Measurements from ENCODE around the gene OR13A1. TPM values are rescaled to one million over a fixed set of nuclear protein-coding genes. Genes with fewer than 3 reads are reported as not detected.
"Not testable (repeated sequence)": the region's sequence is repeated elsewhere in the genome, so short reads cannot be mapped to it uniquely, and the experiment has no call there.

Gene OR13A1
- total RNA-seq, 4 donors from 2014 or later: not detected

DNA sequence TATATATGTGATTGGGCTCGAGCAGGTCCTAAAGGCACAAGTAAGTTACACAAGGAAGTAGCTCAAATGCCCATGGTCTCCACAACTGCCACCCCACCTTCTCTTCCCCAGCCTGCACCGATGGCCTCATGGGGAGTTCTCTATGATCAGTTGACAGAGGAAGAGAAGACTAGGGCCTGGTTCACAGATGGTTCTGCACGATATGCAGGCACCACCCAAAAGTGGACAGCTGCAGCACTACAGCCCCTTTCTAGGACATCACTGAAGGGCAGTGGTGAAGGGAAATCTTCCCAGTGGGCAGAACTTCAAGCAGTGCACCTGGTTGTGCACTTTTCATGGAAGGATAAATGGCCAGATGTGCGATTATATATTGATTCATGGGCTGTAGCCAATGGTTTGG is 25.0 kb upstream of the OR13A1 start:
- not testable (repeated sequence) for H3K9me3 ChIP-seq, H3K36me3 ChIP-seq, H3K4me3 ChIP-seq, DNase-seq, H3K27me3 ChIP-seq, H3K4me1 ChIP-seq, H3K27ac ChIP-seq

DNA sequence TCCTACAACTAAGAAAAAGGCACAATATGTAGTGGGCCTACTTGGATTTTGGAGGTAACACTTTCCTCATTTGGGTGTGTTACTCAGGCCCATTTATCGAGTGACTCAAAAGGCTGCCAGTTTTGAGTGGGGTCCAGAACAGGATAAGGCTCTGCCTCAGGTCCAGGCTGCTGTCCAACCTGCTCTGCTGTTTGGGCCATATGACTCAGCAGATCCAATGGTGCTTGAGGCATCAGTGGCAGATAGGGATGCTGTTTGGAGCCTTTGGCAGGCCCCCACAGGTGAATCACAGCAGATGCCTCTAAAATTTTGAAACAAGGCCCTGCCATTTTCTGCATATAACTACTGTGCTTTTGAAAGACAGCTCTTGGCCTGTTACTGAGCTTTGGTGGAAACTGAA is 24.5 kb upstream of the OR13A1 start:
- Histone ChIP-seq H3K9me3 (no peaks in the 10 kb centered on the region), H3K27ac (no peak overlapping the region), H3K36me3 (no peaks in the 10 kb centered on the region), H3K4me3 (no peak overlapping the region), H3K4me1 (no peaks in the 10 kb centered on the region), H3K27me3 (no peaks in the 10 kb centered on the region)
- TF ChIP-seq, protein P1, sequence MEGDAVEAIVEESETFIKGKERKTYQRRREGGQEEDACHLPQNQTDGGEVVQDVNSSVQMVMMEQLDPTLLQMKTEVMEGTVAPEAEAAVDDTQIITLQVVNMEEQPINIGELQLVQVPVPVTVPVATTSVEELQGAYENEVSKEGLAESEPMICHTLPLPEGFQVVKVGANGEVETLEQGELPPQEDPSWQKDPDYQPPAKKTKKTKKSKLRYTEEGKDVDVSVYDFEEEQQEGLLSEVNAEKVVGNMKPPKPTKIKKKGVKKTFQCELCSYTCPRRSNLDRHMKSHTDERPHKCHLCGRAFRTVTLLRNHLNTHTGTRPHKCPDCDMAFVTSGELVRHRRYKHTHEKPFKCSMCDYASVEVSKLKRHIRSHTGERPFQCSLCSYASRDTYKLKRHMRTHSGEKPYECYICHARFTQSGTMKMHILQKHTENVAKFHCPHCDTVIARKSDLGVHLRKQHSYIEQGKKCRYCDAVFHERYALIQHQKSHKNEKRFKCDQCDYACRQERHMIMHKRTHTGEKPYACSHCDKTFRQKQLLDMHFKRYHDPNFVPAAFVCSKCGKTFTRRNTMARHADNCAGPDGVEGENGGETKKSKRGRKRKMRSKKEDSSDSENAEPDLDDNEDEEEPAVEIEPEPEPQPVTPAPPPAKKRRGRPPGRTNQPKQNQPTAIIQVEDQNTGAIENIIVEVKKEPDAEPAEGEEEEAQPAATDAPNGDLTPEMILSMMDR (IDR thresholded peaks at IDR 0.05): no peak
- no peak for TF ChIP-seq POLR2A (IDR thresholded peaks at IDR 0.05)
- DNase-seq: no peak

DNA sequence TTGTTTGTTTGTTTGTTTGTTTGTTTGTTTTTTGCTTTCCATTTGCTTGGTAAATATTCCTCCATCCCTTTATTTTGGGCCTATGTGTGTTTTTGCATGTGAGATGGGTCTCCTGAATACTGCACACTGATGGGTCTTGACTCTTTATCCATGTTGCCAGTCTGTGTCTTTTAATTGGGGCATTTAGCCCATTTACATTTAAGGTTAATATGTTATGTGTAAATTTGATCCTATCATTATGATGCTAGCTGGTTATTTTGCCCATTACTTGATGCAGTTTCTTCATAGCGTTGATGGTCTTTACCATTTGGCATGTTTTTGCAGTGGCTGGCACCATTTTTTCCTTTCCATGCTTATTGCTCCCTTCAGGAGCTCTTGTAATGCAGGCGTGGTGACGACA is 16.4 kb upstream of the OR13A1 start:
- not testable (repeated sequence) for DNase-seq, H3K27me3 ChIP-seq, H3K36me3 ChIP-seq, H3K27ac ChIP-seq, H3K4me1 ChIP-seq, H3K4me3 ChIP-seq, H3K9me3 ChIP-seq

DNA sequence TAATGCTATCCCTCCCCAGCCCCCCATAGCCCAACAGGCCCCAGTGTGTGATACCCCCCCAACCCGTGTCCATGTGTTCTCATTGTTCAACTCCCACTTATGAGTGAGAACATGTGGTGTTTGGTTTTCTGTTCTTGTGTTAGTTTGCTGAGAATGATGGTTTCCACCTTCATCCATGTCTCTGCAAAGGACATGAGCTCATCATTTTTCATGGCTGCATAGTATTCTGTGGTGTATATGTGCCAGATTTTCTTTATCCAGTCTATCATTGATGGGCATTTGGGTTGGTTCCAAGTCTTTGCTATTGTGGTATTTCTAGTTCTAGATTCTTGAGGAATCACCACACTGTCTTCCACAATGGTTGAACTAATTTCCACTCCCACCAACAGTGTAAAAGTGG is 11.5 kb upstream of the OR13A1 start:
- H3K4me3 ChIP-seq, H3K27ac ChIP-seq, DNase-seq, H3K36me3 ChIP-seq, H3K27me3 ChIP-seq, H3K4me1 ChIP-seq, H3K9me3 ChIP-seq: not testable (repeated sequence)

DNA sequence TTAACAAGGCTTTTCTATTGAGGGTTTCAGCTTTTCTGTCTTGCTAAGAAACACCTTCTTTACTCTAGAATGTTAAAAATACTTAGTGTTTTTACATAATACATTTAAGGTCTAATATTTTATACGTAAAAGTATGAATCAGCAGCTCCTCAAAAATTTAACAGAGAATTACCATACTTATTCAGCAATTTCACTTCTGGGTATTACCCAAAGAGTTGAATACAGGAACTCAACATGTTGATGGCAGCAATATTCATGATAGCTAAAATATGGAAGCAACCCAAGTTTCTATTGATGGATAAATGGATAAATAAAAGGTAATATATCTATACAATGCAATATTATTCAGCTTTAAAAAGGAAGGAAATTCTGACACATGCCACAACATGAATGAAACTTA is 9.7 kb upstream of the OR13A1 start:
- no peak overlapping the region for H3K4me3 ChIP-seq
- H3K9me3 ChIP-seq: no peaks in the 10 kb centered on the region
- DNase-seq: no peak
- TF ChIP-seq POLR2A (IDR thresholded peaks at IDR 0.05): no peak
- TF ChIP-seq, protein P1 (IDR thresholded peaks at IDR 0.05): no peak
- no peaks in the 10 kb centered on the region for H3K4me1 ChIP-seq
- no peak overlapping the region for H3K27ac ChIP-seq
- H3K27me3 ChIP-seq: no peaks in the 10 kb centered on the region
- H3K36me3 ChIP-seq: no peaks in the 10 kb centered on the region

DNA sequence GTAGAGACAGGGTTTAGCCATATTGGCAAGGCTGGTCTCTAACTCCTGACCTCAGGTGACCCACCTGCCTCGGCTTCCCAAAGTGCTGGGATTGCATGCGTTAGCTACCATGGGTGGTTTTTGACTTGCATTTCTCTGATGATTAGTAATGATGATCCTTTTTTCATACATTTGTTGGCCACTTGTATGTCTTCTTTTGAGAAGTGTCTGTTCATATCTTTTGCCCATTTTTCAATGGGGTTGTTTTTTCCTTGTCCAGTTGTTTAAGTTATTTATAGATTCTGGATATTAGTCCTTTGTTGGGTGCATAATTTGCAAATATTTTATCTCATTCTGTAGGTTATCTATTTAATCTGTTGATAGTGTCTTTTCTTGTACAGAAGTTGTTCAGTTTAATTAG is 4.3 kb upstream of the OR13A1 start:
- Histone ChIP-seq H3K27me3 (no peaks in the 10 kb centered on the region), H3K9me3 (no peaks in the 10 kb centered on the region), H3K27ac (no peak overlapping the region), H3K36me3 (no peaks in the 10 kb centered on the region), H3K4me3 (no peak overlapping the region), H3K4me1 (no peaks in the 10 kb centered on the region)
- no peak for TF ChIP-seq POLR2A (IDR thresholded peaks at IDR 0.05)
- TF ChIP-seq, protein P1 (IDR thresholded peaks at IDR 0.05): no peak
- no peak for DNase-seq

DNA sequence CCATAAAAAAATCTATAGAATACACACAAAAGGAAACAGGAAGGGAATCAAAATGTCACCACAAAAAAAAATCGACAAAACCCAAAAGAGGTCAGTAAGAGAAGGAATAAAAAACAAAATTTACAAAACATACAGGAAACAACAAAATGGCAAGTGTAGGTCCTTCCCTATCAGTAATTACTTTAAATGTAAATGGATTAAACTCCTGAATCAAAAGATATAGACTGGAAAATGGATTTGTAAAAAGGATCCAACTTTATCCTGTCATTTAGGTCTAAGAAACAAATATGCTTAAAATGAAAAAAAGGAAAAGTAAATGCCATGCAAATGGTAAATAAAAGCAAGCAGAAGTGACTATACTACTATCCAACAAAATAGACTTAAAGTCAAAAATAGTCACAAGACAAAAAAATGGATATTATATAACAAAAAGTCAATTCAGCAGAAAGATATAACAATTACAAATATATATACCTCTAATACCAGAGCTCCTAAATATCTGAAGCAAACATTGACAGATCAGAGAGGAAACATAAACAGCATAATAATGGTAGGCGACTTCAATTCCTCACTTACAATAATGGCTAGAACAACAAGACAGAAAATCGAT is 2.0 kb downstream of the OR13A1 start:
- no peaks in the 10 kb centered on the region for H3K4me1 ChIP-seq
- no peak for TF ChIP-seq POLR2A (IDR thresholded peaks at IDR 0.05)
- TF ChIP-seq, protein P1 (IDR thresholded peaks at IDR 0.05): no peak
- DNase-seq: no peak
- H3K27me3 ChIP-seq: no peaks in the 10 kb centered on the region
- no peak overlapping the region for H3K27ac ChIP-seq
- no peak overlapping the region for H3K4me3 ChIP-seq
- H3K36me3 ChIP-seq: no peaks in the 10 kb centered on the region
- no peaks in the 10 kb centered on the region for H3K9me3 ChIP-seq
